Ureter (tissue), 1 donor: ENCODE data around the gene DNM3. TPM values are rescaled to one million over a fixed set of nuclear protein-coding genes. Genes with fewer than 3 reads are reported as not detected.

Source experiments
- DNase-seq: peaks from one replicate; pipeline ENCODE4 v3.0.0-alpha.2; 2020; ENCODE audit warnings: low spot score
- total RNA-seq: library from RNA; stranded (reverse); gene quantifications from one replicate; pipeline ENCODE4 v1.2.4, GENCODE V29; 2023
- donor health status: DM: yes; HTN: yes; CAD: no.

Gene DNM3
- total RNA-seq, 1 donor from 2014 or later = 7.9 TPM

GRCh38 chr1:171869097-171869496, 27.8 kb downstream of the DNM3 start:
- DNase-seq = no peak

GRCh38 chr1:171871848-171872247, 30.6 kb downstream of the DNM3 start:
- no peak for DNase-seq

DNA sequence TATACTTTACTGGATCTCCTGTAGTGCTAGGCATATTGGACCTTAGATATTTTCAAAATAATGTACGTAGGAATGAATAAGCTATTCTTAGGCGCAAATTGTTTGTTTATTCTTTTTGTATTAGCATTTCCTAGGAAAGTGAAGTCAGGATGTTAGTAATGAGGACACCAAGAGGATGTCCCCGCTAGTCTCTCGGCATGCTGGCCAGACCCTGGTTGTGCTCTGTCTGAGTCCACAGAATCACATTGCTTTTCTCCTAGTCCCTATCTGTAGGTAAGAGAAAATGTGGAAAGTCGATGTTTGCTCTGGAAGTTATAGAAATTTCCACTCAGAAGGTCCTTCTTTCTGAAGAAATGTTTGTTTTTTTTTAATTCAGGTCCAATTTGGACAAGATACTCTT, 31.1 kb downstream of the DNM3 start:
- no peak for DNase-seq

- no peak for DNase-seq
These were observed 32.4 kb downstream of the DNM3 start for GRCh38 chr1:171873664-171874063.

DNA sequence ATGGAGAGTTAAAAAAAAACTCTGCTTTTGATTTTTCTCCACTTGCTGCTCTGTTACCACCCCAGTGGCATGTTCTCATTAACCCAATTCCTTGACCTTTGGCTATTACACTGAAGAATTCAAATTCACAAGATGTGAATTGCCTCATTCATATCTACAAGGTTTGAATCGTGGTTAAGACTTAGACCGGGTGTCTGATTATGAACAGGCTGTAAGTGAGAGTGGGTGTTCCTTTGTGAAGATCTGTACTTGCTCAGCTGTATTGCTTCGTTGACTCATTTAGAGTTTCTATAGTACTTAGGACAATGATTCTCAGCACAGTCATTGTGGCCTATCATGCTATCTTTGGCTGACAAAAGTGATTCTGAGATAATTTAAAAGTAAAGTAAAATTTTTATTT, 36.4 kb downstream of the DNM3 start:
- no peak for DNase-seq

GRCh38 chr1:171879556-171879955, 38.3 kb downstream of the DNM3 start:
- DNase-seq = no peak

- DNase-seq = no peak
These were observed 40.1 kb downstream of the DNM3 start for GRCh38 chr1:171881442-171881841.

DNA sequence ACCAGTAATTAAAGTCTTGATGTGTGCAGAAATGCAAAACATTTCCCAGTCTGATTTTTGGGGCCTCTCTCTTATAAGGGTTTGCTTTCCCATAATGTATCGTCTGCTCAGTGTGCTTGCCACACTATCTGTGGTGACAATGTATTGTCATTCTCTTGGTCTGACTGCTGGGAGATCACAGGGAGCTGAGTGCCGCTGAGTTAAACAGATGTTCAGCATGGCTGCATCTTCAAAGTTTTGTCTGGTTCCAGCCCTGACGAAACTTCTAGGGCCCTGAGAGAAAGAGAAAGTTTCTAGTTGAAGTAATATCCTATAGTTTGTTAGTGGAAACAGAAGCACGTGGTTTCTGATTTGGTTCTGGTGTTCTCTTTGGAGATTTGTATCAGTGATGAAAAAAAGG, 42.6 kb downstream of the DNM3 start:
- DNase-seq = no peak

DNA sequence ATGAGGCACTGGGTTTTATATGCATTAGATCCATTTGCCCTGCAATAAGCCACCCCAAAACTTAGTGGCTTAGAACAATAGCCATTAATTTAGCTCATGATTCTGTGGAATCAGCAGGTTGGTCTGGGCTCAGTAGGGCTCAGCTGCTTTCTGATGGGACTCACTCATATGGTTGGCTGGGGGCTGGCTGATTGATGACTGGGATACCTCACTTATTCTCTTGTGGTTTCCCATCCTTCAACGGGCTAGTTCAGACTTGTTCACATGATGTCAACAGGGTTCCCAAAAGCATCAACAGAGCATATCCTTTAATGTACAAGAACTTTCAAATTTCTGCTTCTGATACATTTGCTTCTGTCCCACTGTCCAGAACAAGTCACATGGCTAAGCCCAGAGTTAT, 43.2 kb downstream of the DNM3 start:
- no peak for DNase-seq

GRCh38 chr1:171890131-171890530, 48.8 kb downstream of the DNM3 start:
- no peak for DNase-seq

- no peak for DNase-seq
These were observed 55.8 kb downstream of the DNM3 start for GRCh38 chr1:171896936-171897703.

- DNase-seq = no peak
These were observed 57.6 kb downstream of the DNM3 start for GRCh38 chr1:171898941-171899340.

- no peak for DNase-seq
These were observed 58.5 kb downstream of the DNM3 start for GRCh38 chr1:171899838-171900237.

DNA sequence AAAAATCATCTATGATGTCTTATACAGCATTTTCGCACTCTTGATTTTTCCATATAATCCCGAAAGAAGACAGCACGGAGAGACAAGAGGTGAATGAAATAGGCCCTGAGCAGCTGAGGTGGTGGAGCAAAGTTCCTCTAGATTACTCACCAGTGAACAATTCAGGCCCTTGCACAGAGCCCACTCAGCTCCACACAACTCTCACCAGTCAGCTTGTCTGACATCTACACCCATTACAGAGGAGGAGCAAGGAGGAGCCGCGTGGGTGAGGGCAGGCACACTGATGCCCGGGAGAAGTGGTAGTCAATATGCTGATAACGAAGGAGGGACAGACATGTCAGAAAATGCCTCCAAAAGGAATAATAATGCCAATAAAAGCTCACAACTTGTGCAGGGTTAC, 59.9 kb downstream of the DNM3 start:
- no peak for DNase-seq

DNA sequence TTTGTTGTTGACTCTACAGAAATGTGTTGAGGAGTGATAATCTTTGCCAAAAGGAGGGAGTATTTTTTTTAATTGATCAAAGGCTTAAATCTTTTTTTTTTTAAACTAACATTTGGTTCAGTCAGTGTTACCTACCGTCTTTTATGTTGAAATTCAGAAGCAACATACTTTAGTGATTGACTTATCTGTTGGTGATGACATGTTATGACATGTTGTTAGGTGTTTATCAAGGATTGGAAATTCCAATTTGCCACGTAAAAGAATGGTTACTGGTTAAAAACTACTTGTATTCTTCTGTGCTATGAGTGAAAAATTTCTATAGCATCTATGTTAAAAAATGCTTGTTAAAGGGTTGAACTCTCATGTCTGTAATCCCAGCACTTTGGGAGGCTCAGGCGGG, 61.2 kb downstream of the DNM3 start:
- no peak for DNase-seq

GRCh38 chr1:171904778-171905450, 63.6 kb downstream of the DNM3 start:
- no peak for DNase-seq

DNA sequence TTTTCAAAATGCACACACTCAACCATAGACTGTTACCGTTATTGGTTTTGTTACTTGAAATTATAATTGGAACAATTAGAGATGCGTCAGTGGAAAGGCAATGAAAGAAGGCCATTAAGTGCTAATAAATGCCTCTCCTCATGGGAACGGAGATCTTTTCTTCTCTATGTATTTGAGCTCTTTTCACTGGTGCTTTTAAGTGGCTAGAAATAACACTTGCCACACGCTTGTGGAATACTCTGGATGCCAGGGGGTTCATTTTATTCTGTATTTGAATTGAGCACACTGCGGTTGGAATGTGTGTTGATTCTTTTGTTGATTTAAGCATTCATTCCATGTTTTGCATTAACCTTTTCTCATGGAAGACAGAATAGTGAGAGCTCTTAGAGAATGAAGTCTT, 68.4 kb downstream of the DNM3 start:
- no peak for DNase-seq

DNA sequence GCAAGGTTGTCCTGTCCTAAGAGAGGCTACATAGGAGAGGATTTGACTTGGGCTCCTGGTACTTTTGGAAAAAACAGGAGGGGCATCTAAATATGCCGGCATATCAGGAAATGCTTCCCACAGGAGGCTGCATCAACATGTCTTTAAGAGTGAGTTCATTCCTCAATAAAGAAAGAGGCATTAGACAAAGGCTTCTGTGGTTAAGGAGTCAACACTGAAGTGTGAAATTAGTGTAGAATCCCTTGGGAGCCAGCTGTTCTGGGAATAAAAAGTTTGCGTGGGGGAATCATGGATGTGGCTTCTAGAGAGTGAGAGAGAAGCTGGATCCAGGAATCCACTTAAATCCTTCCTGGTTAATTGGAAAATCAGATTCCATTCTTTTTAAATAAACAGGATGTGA, 69.5 kb downstream of the DNM3 start:
- no peak for DNase-seq

DNA sequence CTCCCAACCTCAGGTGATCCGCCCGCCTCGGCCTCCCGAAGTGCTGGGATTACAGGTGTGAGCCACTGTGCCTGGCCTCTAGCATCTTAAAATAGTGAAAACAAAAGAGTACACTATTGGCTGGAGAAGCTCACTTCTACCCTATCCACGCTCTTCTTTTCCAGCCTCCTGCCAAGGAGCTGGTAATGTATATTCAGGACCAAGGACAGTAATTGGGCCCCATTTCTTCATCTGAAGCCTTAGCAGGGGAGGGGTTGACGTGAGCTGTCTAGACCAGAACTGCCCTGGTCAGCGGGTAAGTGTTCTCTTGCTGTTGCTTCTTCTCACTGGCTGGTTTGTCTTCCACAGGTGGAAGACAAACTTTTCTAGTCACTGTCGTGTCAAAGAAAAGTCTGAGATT, 70.2 kb downstream of the DNM3 start:
- no peak for DNase-seq

DNA sequence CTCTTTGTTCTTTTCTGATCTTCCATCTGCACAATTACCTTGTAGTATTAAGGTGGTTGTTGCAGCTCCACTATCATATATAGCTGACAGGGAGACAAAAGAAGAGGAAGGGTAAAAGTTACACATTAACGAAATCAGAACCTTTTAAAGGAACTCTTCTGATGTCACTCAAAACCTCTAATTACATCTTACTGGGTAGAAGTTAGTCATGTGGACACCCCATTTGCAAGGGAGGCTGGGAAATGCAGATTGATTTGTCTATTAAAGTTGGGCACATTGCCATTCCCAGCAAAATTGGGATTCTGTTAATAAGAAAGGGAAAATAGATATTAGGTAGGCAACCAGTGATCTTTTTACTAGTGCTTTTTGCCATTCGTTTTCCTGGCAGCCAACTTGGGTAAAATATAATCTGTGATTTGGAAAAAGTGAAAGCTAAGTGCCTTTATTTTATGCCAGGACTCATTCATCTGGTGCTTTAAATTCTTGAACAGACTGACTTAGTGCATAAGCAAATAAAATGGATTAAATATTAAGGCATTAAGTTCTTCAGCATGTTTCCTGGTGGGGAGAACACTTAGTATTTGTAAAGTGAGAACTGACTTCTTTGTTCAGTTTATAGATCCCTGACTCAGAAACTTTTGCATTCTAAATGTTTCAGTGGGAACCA, 71.3 kb downstream of the DNM3 start:
- no peak for DNase-seq

GRCh38 chr1:171913385-171913784, 72.1 kb downstream of the DNM3 start:
- no peak for DNase-seq

DNA sequence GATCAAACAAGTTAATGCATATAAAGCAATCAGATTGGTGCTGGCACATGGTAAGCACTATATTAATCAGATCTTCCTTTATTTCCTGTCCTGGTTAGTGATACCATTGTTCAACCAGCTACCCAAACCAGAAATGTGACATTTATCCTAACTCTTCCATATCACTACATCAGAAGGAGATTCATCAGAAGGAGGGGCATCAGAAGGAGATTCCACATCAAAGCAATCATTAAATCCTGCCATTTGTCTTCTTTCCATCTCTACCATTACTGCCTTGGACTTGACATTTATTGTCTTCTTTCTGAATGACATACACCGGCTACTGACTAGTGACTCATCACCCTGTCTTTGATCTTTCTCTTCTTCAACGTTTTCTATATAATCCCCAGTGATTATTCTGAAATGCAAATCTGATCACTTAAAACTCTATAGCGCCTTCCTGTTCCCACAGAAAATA, 75.0 kb downstream of the DNM3 start:
- DNase-seq = no peak

- DNase-seq = no peak
These were observed 76.0 kb downstream of the DNM3 start for GRCh38 chr1:171917331-171917730.
